Mucosa of descending colon (tissue), 3 donors: ENCODE measurements around the gene TFF3. TPM values are rescaled to one million over a fixed set of nuclear protein-coding genes. Genes with fewer than 3 reads are reported as not detected.

ENCODE experiments used
- ATAC-seq: fragments of 200-7000 bp; cut with Tn5 transposase; one replicate; pipeline ENCODE4 v1.9.1; 2020; ENCODE audit warnings: mild to moderate bottlenecking, moderate library complexity
- DNase-seq, 3 donors: peaks; one replicate each; pipeline ENCODE4 v3.0.0-alpha.2; 2020
- H3K36me3 ChIP-seq: fragments of 200-600 bp; one replicate; pipeline ENCODE4 v1.8.0; 2021; ENCODE audit warnings: low read depth, mild to moderate bottlenecking
- H3K4me1 ChIP-seq: fragments of 200-600 bp; one replicate; pipeline ENCODE4 v1.8.0; 2021; ENCODE audit warnings: low read depth, mild to moderate bottlenecking
- H3K4me3 ChIP-seq: fragments of 200-600 bp; one replicate; pipeline ENCODE4 v1.8.0; 2021; ENCODE audit warnings: mild to moderate bottlenecking
- H3K9me3 ChIP-seq: fragments of 200-600 bp; one replicate; pipeline ENCODE4 v1.8.0; 2021; ENCODE audit warnings: mild to moderate bottlenecking
- CTCF ChIP-seq: fragments of 200-600 bp; IDR thresholded peaks from one replicate; pipeline ENCODE4 v1.8.0; 2022; ENCODE audit warnings: antibody characterized with exemption, mild to moderate bottlenecking
- intact Hi-C, 2 donors: fragments of 100-400 bp; cut with DNase I in 1 of 2; cut with micrococcal nuclease in 1 of 2; formaldehyde crosslinking; loops; one replicate each; pipeline versions ENCODE4 v1.11.0 to v1.11.1; 2022; cut with DNase I, micrococcal nuclease
- total RNA-seq, 3 donors: library from RNA; stranded (reverse); fragmentation: NEBNext Ultra II Directional in 2 of 3; extraction: Animal tissue kit (Norgen Biotek cat#: 25700) in 2 of 3; gene quantifications; one replicate each; pipeline versions ENCODE4 v1.2.1 to v1.2.4, GENCODE V29; 2021 to 2023
- donor health status: DM: no; HTN: no; CAD: no; lungs with moderate emphysema.
- donor health status: DM: no; HTN: no; CAD: no.
- donor health status: DM: no; HTN: yes; CAD: no.

Gene TFF3
- total RNA-seq, 3 donors from 2014 or later: 614 to 2,641 (median 2,419) TPM

- peak; percentile 28 for ATAC-seq
- Histone ChIP-seq H3K36me3 (no peaks in the 10 kb centered on the region), H3K4me3 (no peak overlapping the region), H3K4me1 (no peaks in the 10 kb centered on the region), H3K9me3 (no peaks in the 10 kb centered on the region)
- no peak for TF ChIP-seq CTCF
- intact Hi-C loops: no loop called here
- no peak for DNase-seq
Measured at GRCh38 chr21:42298237-42298636, 17.0 kb downstream of the TFF3 start.

- H3K4me1 ChIP-seq: no peaks in the 10 kb centered on the region
- no peak overlapping the region for H3K4me3 ChIP-seq
- DNase-seq: peak in 1 of 3 donors; percentile 8
- no peak for TF ChIP-seq CTCF
- H3K9me3 ChIP-seq: no peaks in the 10 kb centered on the region
- no peaks in the 10 kb centered on the region for H3K36me3 ChIP-seq
- intact Hi-C loops: no loop called here
- ATAC-seq: no peak
Measured at GRCh38 chr21:42297377-42297776, 17.8 kb downstream of the TFF3 start.

- ATAC-seq (no peak), DNase-seq (peak in 2 of 3 donors; percentile 6 to 20)
- H3K36me3 ChIP-seq: no peaks in the 10 kb centered on the region
- H3K4me1 ChIP-seq: no peaks in the 10 kb centered on the region
- H3K4me3 ChIP-seq: no peak overlapping the region
- intact Hi-C loops: no loop called here
- TF ChIP-seq CTCF: no peak
- H3K9me3 ChIP-seq: no peaks in the 10 kb centered on the region
Measured at GRCh38 chr21:42296501-42296900, 18.7 kb downstream of the TFF3 start.

- TF ChIP-seq CTCF: no peak
- intact Hi-C loops: no loop called here
Measured at GRCh38 chr21:42295845-42296244, 19.4 kb downstream of the TFF3 start.

GRCh38 chr21:42294273-42294880 is 20.8 kb downstream of the TFF3 start:
- intact Hi-C loops: no loop called here
- DNase-seq (peak in 2 of 3 donors; percentile 20 to 45), ATAC-seq (no peak)
- TF ChIP-seq CTCF: no peak
- Histone ChIP-seq H3K4me1 (no peaks in the 10 kb centered on the region), H3K36me3 (no peaks in the 10 kb centered on the region), H3K4me3 (no peak overlapping the region), H3K9me3 (no peaks in the 10 kb centered on the region)

More at GRCh38 chr21:42295845-42296244, 19.4 kb downstream of the TFF3 start:
- Histone ChIP-seq H3K4me3 (no peak overlapping the region), H3K36me3 (no peaks in the 10 kb centered on the region), H3K4me1 (no peaks in the 10 kb centered on the region), H3K9me3 (no peaks in the 10 kb centered on the region)
- no peak for ATAC-seq
- peak in 2 of 3 donors; percentile 7 to 28 for DNase-seq
